ENCODE results near the gene CST1. TPM values are rescaled to one million over a fixed set of nuclear protein-coding genes. Genes with fewer than 3 reads are reported as not detected.

CST1 gene
- total RNA-seq, 1 experiment from 2014 or later, result 1.7 TPM

DNA sequence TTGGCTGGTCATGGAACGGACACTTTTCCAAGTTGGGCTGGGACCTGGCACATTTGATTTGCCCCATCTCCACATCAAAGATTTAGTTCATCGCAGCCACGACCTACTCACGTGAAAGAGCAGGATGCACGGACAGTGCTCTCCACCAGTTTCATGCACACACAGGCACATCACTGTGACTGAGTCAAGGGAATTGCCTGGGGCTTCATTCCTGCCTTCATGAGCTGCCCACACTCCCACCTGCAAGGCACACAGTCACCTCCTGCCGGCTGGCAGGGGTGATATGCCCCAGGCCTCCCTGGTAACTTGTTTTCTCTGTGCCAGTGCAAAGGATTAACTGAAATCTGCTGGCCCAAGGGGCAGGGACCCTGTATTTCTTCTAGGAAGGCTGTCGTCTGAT lies 23.3 kb upstream of the CST1 start:
- Histone ChIP-seq H2BK12ac (ENCODE audit: insufficient read length, low read depth, low read length) (no peak overlapping the region), H3K79me1 (ENCODE audit: insufficient read depth, low read depth, low read length, poor library complexity, severe bottlenecking) (no peaks in the 10 kb centered on the region), H3K4me1 (ENCODE audit: insufficient read depth, low read length) (no peaks in the 10 kb centered on the region; the same call in 1 of the 2 replicates), H3K14ac (ENCODE audit: insufficient read depth, low read length) (no peak overlapping the region), H2BK120ac (ENCODE audit: low read depth, low read length, poor library complexity, severe bottlenecking) (no peak overlapping the region), H2AK5ac (ENCODE audit: insufficient read length, low read length) (no peak overlapping the region), H2BK5ac (ENCODE audit: insufficient read length, low read length) (no peak overlapping the region), H2BK15ac (ENCODE audit: low read depth, low read length) (no peak overlapping the region), H2BK20ac (ENCODE audit: low read depth, low read length, poor library complexity, severe bottlenecking) (no peak overlapping the region), H3K23me2 (ENCODE audit: insufficient read length, low read depth, low read length, poor library complexity, severe bottlenecking) (no peaks in the 10 kb centered on the region), H2AFZ (ENCODE audit: low read length) (no peak overlapping the region), H3K18ac (ENCODE audit: insufficient read length, low read depth, low read length) (no peak overlapping the region), H4K91ac (ENCODE audit: insufficient read length, low read depth, low read length) (no peak overlapping the region), H3K27me3 (ENCODE audit: insufficient read depth, low read length) (no peaks in the 10 kb centered on the region; the same call in 1 of the 2 replicates), H3K27ac (ENCODE audit: insufficient read length, low read depth, low read length) (no peak overlapping the region), H3K9me3 (ENCODE audit: control insufficient read depth, low read depth, low read length) (no peaks in the 10 kb centered on the region), H3K56ac (ENCODE audit: insufficient read length, low read depth, low read length) (no peak overlapping the region), H3K23ac (ENCODE audit: insufficient read length, low read depth, low read length) (no peak overlapping the region), H3K4ac (ENCODE audit: low read depth, low read length) (no peak overlapping the region), H4K20me1 (ENCODE audit: control insufficient read depth, insufficient read depth, insufficient read length) (no peaks in the 10 kb centered on the region), H3K4me2 (ENCODE audit: insufficient read depth, insufficient read length, low read length) (no peak overlapping the region), H4K5ac (ENCODE audit: insufficient read length, low read depth, low read length) (no peak overlapping the region), H4K8ac (replicated peaks; ENCODE audit: insufficient read length, low read depth, low read length) (no peak overlapping the region), H3K9ac (ENCODE audit: extremely low read depth, insufficient read length, low read length) (no peak overlapping the region), H3K79me2 (ENCODE audit: insufficient read depth, low read length) (no peaks in the 10 kb centered on the region), H3T11ph (ENCODE audit: low read length) (no peak overlapping the region)
- peaks cover 68% of the 10 kb centered on the region for H3K27me3 Mint-ChIP-seq (ENCODE audit: low read depth)
- WGBS (ENCODE audit: extremely low coverage, insufficient read length, low lambda C conversion rate), result no CpG with 5 or more reads among the region's 7 CpGs
- H3K27ac Mint-ChIP-seq, result no peak overlapping the region; a peak in 1 of 7 replicates
- no peaks in the 10 kb centered on the region for H3K9me3 Mint-ChIP-seq
- no peak overlapping the region for H3K4me3 Mint-ChIP-seq
- H3K36me3 Mint-ChIP-seq (ENCODE audit: insufficient read depth in 1 of 3, low read depth in 3 of 3), result no peaks in the 10 kb centered on the region
- peaks cover 8 to 12% of the 10 kb centered on the region in 2 experiments for H3K4me1 Mint-ChIP-seq
- TF ChIP-seq, protein P1, sequence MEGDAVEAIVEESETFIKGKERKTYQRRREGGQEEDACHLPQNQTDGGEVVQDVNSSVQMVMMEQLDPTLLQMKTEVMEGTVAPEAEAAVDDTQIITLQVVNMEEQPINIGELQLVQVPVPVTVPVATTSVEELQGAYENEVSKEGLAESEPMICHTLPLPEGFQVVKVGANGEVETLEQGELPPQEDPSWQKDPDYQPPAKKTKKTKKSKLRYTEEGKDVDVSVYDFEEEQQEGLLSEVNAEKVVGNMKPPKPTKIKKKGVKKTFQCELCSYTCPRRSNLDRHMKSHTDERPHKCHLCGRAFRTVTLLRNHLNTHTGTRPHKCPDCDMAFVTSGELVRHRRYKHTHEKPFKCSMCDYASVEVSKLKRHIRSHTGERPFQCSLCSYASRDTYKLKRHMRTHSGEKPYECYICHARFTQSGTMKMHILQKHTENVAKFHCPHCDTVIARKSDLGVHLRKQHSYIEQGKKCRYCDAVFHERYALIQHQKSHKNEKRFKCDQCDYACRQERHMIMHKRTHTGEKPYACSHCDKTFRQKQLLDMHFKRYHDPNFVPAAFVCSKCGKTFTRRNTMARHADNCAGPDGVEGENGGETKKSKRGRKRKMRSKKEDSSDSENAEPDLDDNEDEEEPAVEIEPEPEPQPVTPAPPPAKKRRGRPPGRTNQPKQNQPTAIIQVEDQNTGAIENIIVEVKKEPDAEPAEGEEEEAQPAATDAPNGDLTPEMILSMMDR (conservative IDR thresholded peaks at IDR 0.05), result no peak
- DNase-seq, result no peak
